ENCODE measurements around the gene STPG4. TPM values are rescaled to one million over a fixed set of nuclear protein-coding genes. Genes with fewer than 3 reads are reported as not detected.

Gene STPG4
- total and polyA plus RNA-seq, 2 of the 8 experiments (the other 6 are each of a cell fraction or from before 2014, with no cell fraction given) = 0.28 TPM; not detected in 1

DNA sequence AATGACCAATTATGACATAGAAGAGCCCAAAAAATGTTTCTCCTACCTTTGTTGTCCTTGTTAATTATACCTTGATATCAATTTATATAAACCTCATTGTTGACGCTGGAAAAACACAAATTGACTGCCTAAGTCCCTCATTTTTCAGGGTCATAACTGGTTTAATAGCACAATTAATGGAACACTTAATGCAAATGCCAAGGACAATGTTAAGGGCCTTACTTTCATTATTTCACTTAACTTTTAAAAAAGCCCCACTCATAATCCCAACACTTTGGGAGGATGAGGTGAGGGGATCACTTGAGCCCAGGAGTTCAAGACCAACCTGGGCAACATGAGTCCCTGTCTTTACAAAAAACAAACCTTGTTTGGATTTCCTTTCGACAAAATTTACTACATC, 3.5 kb upstream of the STPG4 start:
- Histone ChIP-seq H2AFZ (ENCODE audit: low read length) (no peak overlapping the region), H3K27me3 (replicated peaks in 1 of 4; ENCODE audit: control insufficient read depth in 3 of 4, extremely low read depth in 1 of 4, insufficient read depth in 3 of 4, low read length in 3 of 4) (no peaks in the 10 kb centered on the region), H4K91ac (replicated peaks; ENCODE audit: insufficient read length, low read length) (no peak overlapping the region), H3K56ac (replicated peaks; ENCODE audit: insufficient read length, low read depth, low read length) (no peak overlapping the region), H3K79me1 (ENCODE audit: low read depth, low read length) (no peaks in the 10 kb centered on the region), H3K14ac (ENCODE audit: insufficient read length) (no peak overlapping the region), H3K23me2 (ENCODE audit: low read depth, low read length) (no peaks in the 10 kb centered on the region), H3K23ac (ENCODE audit: insufficient read length) (no peak overlapping the region), H3K36me3 (ENCODE audit: control insufficient read depth in 2 of 4, insufficient read depth in 4 of 4, low read length in 3 of 4) (peaks cover 6 to 48% (median 33%) of the 10 kb centered on the region in 4 experiments), H2BK20ac (ENCODE audit: low read length) (no peak overlapping the region), H3K27ac (ENCODE audit: low read depth, low read length) (no peak overlapping the region), H2BK12ac (ENCODE audit: low read depth, low read length) (no peak overlapping the region), H3K4me3 (ENCODE audit: extremely low read depth in 1 of 4, insufficient read depth in 2 of 4, low read depth in 3 of 4, low read length in 4 of 4) (no peak overlapping the region), H4K5ac (ENCODE audit: insufficient read length, low read depth, low read length) (no peak overlapping the region), H3K4ac (replicated peaks; ENCODE audit: insufficient read length, low read depth, low read length) (no peak overlapping the region), H2BK120ac (replicated peaks; ENCODE audit: low read depth, low read length) (no peak overlapping the region), H3K18ac (ENCODE audit: extremely low read depth, low read length) (no peak overlapping the region), H2AK5ac (ENCODE audit: low read depth, low read length) (no peak overlapping the region), H3K4me2 (ENCODE audit: insufficient read depth in 1 of 2, low read depth in 2 of 2, low read length in 2 of 2) (no peak overlapping the region), H3K9me3 (ENCODE audit: insufficient read depth in 2 of 2, low read depth in 1 of 2, low read length in 1 of 2) (no peaks in the 10 kb centered on the region), H3K79me2 (ENCODE audit: control insufficient read depth in 1 of 2, insufficient read depth in 2 of 2, low read length in 2 of 2) (peaks cover 0 to 17% of the 10 kb centered on the region in 2 experiments; a peak in 2 of 4 replicates), H4K20me1 (replicated peaks in 1 of 2; ENCODE audit: control insufficient read depth in 1 of 2, insufficient read depth in 2 of 2, low read length in 2 of 2) (peaks cover under 1 to 5% of the 10 kb centered on the region in 2 experiments), H2BK15ac (ENCODE audit: low read length) (no peak overlapping the region), H4K8ac (ENCODE audit: extremely low read depth, insufficient read depth, low read length) (no peak overlapping the region), H2BK5ac (ENCODE audit: low read depth, low read length) (no peak overlapping the region), H3K4me1 (replicated peaks in 1 of 4; ENCODE audit: control insufficient read depth in 3 of 4, insufficient read depth in 4 of 4, low read length in 3 of 4) (no peaks in the 10 kb centered on the region), H3K9ac (replicated peaks in 1 of 4; ENCODE audit: extremely low read depth in 1 of 4, low read depth in 3 of 4, low read length in 3 of 4) (no peak overlapping the region)
- DNase-seq (ENCODE audit: low read depth in 1 of 2, low spot score in 2 of 2) (no peak), FAIRE-seq (no peak)
- 98% methylated on average over 2 of the region's 2 CpGs; no CpG with 5 or more reads in 1 of the 2 experiments for WGBS, 2 experiments (ENCODE audit: extremely low coverage in 1 of 2, insufficient coverage in 1 of 2, insufficient read length in 1 of 2, insufficient replicate concordance in 2 of 2, low coverage in 1 of 2, low lambda C conversion rate in 2 of 2, missing lambda C conversion rate in 1 of 2)
- ChIA-PET POLR2A (ENCODE audit: partially characterized antibody) (interaction anchor here (0.6 to 1.1 kb wide), 5 partner anchors 8 to 123 kb away, joined by 3 to 4 read pairs (median 3); no protein-coding TSS in a partner anchor), CTCF (ENCODE audit: partially characterized antibody) (interaction anchor here (0.7 kb wide), 1 partner anchor 220 kb away, joined by 3 read pairs; no protein-coding TSS in a partner anchor)
- no peak for TF ChIP-seq HDAC2 (IDR thresholded peaks at IDR 0.05; ENCODE audit: borderline replicate concordance in 1 of 2, low read depth in 2 of 2, low read length in 2 of 2)
- TF ChIP-seq SP1 (IDR thresholded peaks at IDR 0.05; ENCODE audit: low read depth, low read length) = no peak
- TF ChIP-seq RFX5 (IDR thresholded peaks at IDR 0.05; ENCODE audit: borderline replicate concordance, low read depth, low read length) = no peak
- TF ChIP-seq RNF2 (IDR thresholded peaks at IDR 0.05; ENCODE audit: borderline replicate concordance, low read depth, low read length, missing control alignments, poor library complexity, severe bottlenecking) = no peak
- TF ChIP-seq KDM5A (IDR thresholded peaks at IDR 0.05; ENCODE audit: low read length) = no peak
- no peak for TF ChIP-seq TAF7 (optimal IDR thresholded peaks at IDR 0.05; ENCODE audit: borderline replicate concordance, low read depth, low read length)
- TF ChIP-seq BCL11A (IDR thresholded peaks at IDR 0.05; ENCODE audit: low read depth in 2 of 2, low read length in 2 of 2) = no peak
- no peak for TF ChIP-seq NANOG (IDR thresholded peaks at IDR 0.05; ENCODE audit: insufficient read depth, low read depth, low read length, poor library complexity, severe bottlenecking)
- TF ChIP-seq RBBP5 (IDR thresholded peaks at IDR 0.05; ENCODE audit: borderline replicate concordance, low read depth, low read length) = no peak
- no peak for TF ChIP-seq POLR2A (IDR thresholded peaks at IDR 0.05; ENCODE audit: control extremely low read depth in 1 of 2, low read depth in 2 of 2, low read length in 2 of 2)
- TF ChIP-seq RAD21 (IDR thresholded peaks at IDR 0.05 in 1 of 2, conservative IDR thresholded peaks at IDR 0.05 in 1 of 2; ENCODE audit: low read depth in 2 of 2, low read length in 2 of 2) = no peak
- no peak for TF ChIP-seq TBP (IDR thresholded peaks at IDR 0.05; ENCODE audit: low read depth, low read length)
- TF ChIP-seq KDM1A (IDR thresholded peaks at IDR 0.05; ENCODE audit: borderline replicate concordance, low read length) = no peak
- TF ChIP-seq CEBPB (IDR thresholded peaks at IDR 0.05; ENCODE audit: low read depth, low read length) = no peak

Data from H1 (cell line).